ENCODE measurements around the gene VPS52. TPM values are rescaled to one million over a fixed set of nuclear protein-coding genes. Genes with fewer than 3 reads are reported as not detected.
A peak's percentile ranks its signal among the peaks of the same experiment; 100 is the strongest.

VPS52 gene
- total RNA-seq, 6 donors from 2014 or later = 30.1 to 170 (median 45.8) TPM

DNA sequence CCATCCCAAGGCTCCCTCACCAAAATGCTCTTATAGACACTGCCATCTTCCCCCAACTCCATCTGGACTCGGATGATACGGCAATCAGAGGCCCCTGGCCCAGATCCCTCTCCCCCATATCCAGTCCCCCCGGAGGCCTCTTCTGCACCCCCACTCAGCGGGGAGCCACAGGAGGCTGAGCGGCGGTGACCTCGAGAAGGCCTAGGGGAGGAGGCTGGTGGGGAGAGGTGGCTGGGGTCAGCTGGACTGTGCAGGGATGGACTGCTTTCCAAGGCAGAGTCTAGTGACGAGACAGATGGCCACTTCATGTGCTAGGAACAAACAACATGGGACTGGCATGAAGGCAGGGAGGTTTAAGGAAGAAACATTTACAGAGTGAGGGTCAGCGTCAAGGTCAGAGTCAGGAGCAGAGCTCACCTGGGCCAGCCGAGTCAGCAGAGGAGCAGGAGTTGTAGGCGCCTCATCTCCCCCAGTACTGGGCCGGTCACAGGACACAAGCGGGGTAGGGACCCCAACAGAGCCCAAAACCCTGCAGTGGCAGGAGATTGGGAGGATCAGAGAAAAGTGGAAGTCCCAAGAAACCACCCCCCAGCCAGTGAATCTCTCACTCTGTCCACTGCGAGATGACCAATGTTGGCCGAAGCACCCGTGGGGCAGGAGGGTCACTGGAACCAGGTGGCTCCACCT is 21.5 kb upstream of the VPS52 start:
- no peak for TF ChIP-seq CTCF (IDR thresholded peaks at IDR 0.05)
- no peak for TF ChIP-seq POLR2AphosphoS5 (IDR thresholded peaks at IDR 0.05)
- TF ChIP-seq POLR2A (IDR thresholded peaks at IDR 0.05) = no peak
- TF ChIP-seq EP300 (IDR thresholded peaks at IDR 0.05) = no peak
- Histone ChIP-seq H3K9me3 (no peaks in the 10 kb centered on the region), H3K27ac (no peak overlapping the region), H3K4me1 (peaks cover 24 to 41% (median 29%) of the 10 kb centered on the region in 4 donors), H3K36me3 (peaks cover 21 to 62% (median 44%) of the 10 kb centered on the region in 4 donors), H3K27me3 (no peaks in the 10 kb centered on the region), H3K4me3 (no peak overlapping the region)
- no peak for ATAC-seq (ENCODE audit: low FRiP score in 2 of 2)
- 88 to 90% methylated on average over 13 to 16 of the region's 16 CpGs for WGBS, 2 donors
- DNase-seq = no peak

DNA sequence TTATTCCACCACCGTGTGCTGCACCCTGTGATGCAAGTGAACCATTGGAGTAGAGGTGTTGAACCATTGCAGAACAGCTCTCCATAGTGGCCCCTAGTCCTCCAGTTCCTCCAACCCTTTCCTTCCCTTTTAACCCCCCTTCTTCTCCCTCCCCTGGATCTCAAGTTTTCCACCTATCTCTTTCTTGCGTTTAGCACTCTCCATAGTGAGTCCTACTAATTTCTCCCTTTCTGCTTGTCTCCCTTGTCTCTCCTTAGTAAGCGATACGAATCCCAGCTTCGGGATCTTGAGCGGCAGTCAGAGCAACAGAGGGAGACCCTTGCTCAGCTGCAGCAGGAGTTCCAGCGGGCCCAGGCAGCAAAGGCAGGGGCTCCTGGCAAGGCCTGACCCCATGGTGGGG is 18.8 kb upstream of the VPS52 start:
- ATAC-seq (ENCODE audit: low FRiP score in 2 of 2) (no peak), DNase-seq (no peak)
- H3K27me3 ChIP-seq = no peaks in the 10 kb centered on the region
- peaks cover 20 to 68% (median 45%) of the 10 kb centered on the region in 4 donors for H3K36me3 ChIP-seq
- H3K4me1 ChIP-seq = peaks cover 17 to 26% (median 22%) of the 10 kb centered on the region in 4 donors
- 63 to 69% methylated on average over 7 of the region's 7 CpGs for WGBS, 2 donors
- no peaks in the 10 kb centered on the region for H3K9me3 ChIP-seq
- H3K27ac ChIP-seq = peak overlapping the region in 1 of 4 donors; percentile 84
- peak overlapping the region in 1 of 4 donors; percentile 94 for H3K4me3 ChIP-seq
- TF ChIP-seq POLR2A (IDR thresholded peaks at IDR 0.05) (no peak), CTCF (IDR thresholded peaks at IDR 0.05) (no peak), EP300 (IDR thresholded peaks at IDR 0.05) (no peak), POLR2AphosphoS5 (IDR thresholded peaks at IDR 0.05) (no peak)

DNA sequence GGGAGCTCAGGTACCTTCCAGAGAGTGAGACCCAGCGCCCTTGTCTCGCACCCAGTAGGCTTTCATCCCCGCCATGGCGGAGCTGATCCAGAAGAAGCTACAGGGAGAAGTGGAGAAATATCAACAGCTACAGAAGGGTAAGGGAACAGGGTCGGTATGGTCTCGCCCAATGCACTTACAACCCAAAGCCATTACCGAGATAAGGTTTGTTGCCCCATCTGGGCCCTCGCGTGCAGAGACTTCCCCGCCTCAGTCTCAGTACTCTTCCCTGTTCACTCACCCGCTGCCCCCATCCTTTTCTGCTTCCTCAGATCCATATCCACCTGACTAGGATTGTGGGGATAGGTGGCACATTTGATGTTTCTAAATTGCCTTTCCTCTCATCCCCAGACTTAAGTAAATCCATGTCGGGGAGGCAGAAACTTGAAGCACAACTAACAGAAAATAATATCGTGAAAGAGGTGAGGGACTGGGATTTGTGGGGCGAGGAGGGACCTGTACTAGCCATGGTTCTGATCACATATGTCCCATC is 18.2 kb upstream of the VPS52 start:
- H3K27me3 ChIP-seq = no peaks in the 10 kb centered on the region
- peaks cover 17 to 26% (median 22%) of the 10 kb centered on the region in 4 donors for H3K4me1 ChIP-seq
- WGBS, 2 donors = 4 to 5% methylated on average over 8 to 13 of the region's 14 CpGs
- peak overlapping the region; percentile 70 to 94 (median 84) for H3K4me3 ChIP-seq
- H3K9me3 ChIP-seq = no peaks in the 10 kb centered on the region
- DNase-seq (no peak), ATAC-seq (ENCODE audit: low FRiP score in 2 of 2) (peak in 1 of 2 donors; percentile 7)
- peak overlapping the region; percentile 66 to 84 (median 74) for H3K27ac ChIP-seq
- peaks cover 16 to 68% (median 45%) of the 10 kb centered on the region in 4 donors for H3K36me3 ChIP-seq
- TF ChIP-seq POLR2A (IDR thresholded peaks at IDR 0.05) (no peak), EP300 (IDR thresholded peaks at IDR 0.05) (no peak), POLR2AphosphoS5 (IDR thresholded peaks at IDR 0.05) (no peak), CTCF (IDR thresholded peaks at IDR 0.05) (no peak)

- H3K36me3 ChIP-seq = peaks cover 16 to 68% (median 44%) of the 10 kb centered on the region in 4 donors
- TF ChIP-seq CTCF (IDR thresholded peaks at IDR 0.05) (no peak), EP300 (IDR thresholded peaks at IDR 0.05) (no peak), POLR2AphosphoS5 (IDR thresholded peaks at IDR 0.05) (peak; percentile 27 to 66), POLR2A (IDR thresholded peaks at IDR 0.05) (peak in 3 of 4 donors; percentile 12 to 39 (median 31))
- DNase-seq (peak; percentile 72 to 85), ATAC-seq (ENCODE audit: low FRiP score in 2 of 2) (peak; percentile 96 to 98)
- no peaks in the 10 kb centered on the region for H3K9me3 ChIP-seq
- peak within 1 kb of the TSS; percentile 66 to 84 (median 74) for H3K27ac ChIP-seq
- H3K27me3 ChIP-seq = no peaks in the 10 kb centered on the region
- WGBS, 2 donors = 0% methylated on average over 33 to 42 of the region's 43 CpGs
- H3K4me3 ChIP-seq = peak within 1 kb of the TSS; percentile 70 to 94 (median 84)
- H3K4me1 ChIP-seq = peaks cover 17 to 26% (median 22%) of the 10 kb centered on the region in 4 donors
Observed at GRCh38 chr6:33288921-33289783, 17.5 kb upstream of the VPS52 start, which contains the start of the genes PFDN6 and WDR46. PFDN6 (plus strand) TSS chr6:33289601; CDS start chr6:33289857, 256 bp downstream. WDR46 (minus strand) TSS chr6:33289239; CDS start chr6:33289170, 69 bp downstream.
